Left lung (tissue), 10 donors: ENCODE data around the gene ZFP36L2. TPM values are rescaled to one million over a fixed set of nuclear protein-coding genes. Genes with fewer than 3 reads are reported as not detected.

Experiments used
- ATAC-seq: fragments of 200-7000 bp; cut with Tn5 transposase; one replicate; pipeline ENCODE4 v1.9.1; 2020; ENCODE audit warnings: moderate library complexity
- DNase-seq, 4 donors: peaks; one replicate each; pipeline ENCODE4 v3.0.0-alpha.2; 2013 to 2020
- H3K27ac ChIP-seq, 2 donors: fragments of 200-600 bp; sonication (generic) in 1 of 2; one replicate each; pipeline versions ENCODE4 v1.5.0 to v1.8.0; 2020 to 2021
- H3K27me3 ChIP-seq, 2 donors: fragments of 200-600 bp; sonication (generic) in 1 of 2; one replicate each; pipeline versions ENCODE4 v1.5.0 to v1.8.0; 2020 to 2021
- H3K36me3 ChIP-seq, 2 donors: fragments of 200-600 bp; sonication (generic) in 1 of 2; one replicate each; pipeline versions ENCODE4 v1.5.0 to v1.8.0; 2020 to 2021
- H3K4me1 ChIP-seq, 2 donors: fragments of 200-600 bp; one replicate each; pipeline ENCODE4 v1.8.0; 2021
- H3K4me3 ChIP-seq, 2 donors: fragments of 200-600 bp; sonication (generic) in 1 of 2; one replicate each; pipeline versions ENCODE4 v1.5.0 to v1.8.0; 2020 to 2021; ENCODE audit warnings: mild to moderate bottlenecking in 1 of 2
- H3K9me3 ChIP-seq, 2 donors: fragments of 200-600 bp; sonication (generic) in 1 of 2; one replicate each; pipeline versions ENCODE4 v1.5.0 to v1.8.0; 2020 to 2021
- intact Hi-C, 2 donors: fragments of 100-400 bp; cut with DNase I; formaldehyde crosslinking; loops; one replicate each; pipeline versions ENCODE4 v1.11.2 to v1.14.2; 2022
- polyA plus RNA-seq, 6 donors: library from polyadenylated mRNA; unstranded; fragments of 120-200 nt; gene quantifications; one replicate each; pipeline ENCODE4 v1.2.1, GENCODE V29; 2013; ENCODE audit not compliant: insufficient read length in 6 of 6
- total RNA-seq, 2 donors: library from RNA; stranded (reverse); fragmentation: NEBNext Ultra II Directional; extraction: Animal tissue kit (Norgen Biotek cat#: 25700); gene quantifications; one replicate each; pipeline ENCODE4 v1.2.1, GENCODE V29; 2021
- TF ChIP-seq, protein P1 (sequence below), 2 donors: fragments of 200-600 bp; sonication (generic) in 1 of 2; IDR thresholded peaks; one replicate each; pipeline versions ENCODE4 v1.5.0 to v1.8.0; 2021; ENCODE audit warnings: antibody characterized with exemption in 2 of 2
- donor health status: DM: no; HTN: yes; CAD: no.
- donor health status: DM: no; HTN: no; CAD: no.

The ZFP36L2 gene
- total and polyA plus RNA-seq, 8 donors = 72.2 to 131 (median 109) TPM

DNA sequence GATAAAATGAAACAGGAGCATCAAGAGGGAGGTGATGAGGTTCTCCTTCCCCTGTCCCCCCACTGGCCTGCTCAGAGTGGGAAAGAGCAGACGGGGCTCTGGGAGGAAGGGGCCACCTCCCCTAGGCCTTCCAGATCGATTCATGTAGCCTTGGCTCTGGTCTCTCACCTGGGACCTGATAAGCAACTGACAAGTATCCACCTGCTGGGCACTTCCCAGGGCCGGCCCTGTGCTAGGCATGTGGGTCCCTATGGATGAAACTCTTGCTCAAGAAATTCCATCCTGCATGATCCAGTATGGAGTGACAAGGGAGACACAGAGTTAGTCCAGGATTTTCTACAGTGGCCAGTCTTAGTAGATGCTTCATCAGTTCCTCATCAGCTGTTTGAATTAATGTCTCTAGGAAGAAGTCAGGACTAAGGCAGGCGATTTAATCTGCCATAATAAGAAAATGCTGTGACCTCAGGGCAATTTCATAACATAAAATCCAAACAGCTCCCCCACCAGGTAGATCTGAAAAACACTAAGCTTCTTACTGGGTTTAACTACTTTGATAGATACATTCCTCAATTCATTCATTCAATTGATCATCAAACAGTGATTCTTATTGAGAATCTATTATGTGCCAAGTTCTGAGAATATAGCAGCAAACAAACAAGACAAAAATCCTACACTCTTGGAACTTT lies 44.7 kb upstream of the ZFP36L2 start:
- ATAC-seq (no peak), DNase-seq (no peak)
- Histone ChIP-seq H3K36me3 (no peaks in the 10 kb centered on the region), H3K27ac (no peak overlapping the region), H3K9me3 (no peaks in the 10 kb centered on the region), H3K4me3 (no peak overlapping the region), H3K4me1 (peaks cover 12 to 51% of the 10 kb centered on the region in 2 donors), H3K27me3 (no peaks in the 10 kb centered on the region)
- intact Hi-C loops = no loop called here
- TF ChIP-seq, protein P1, sequence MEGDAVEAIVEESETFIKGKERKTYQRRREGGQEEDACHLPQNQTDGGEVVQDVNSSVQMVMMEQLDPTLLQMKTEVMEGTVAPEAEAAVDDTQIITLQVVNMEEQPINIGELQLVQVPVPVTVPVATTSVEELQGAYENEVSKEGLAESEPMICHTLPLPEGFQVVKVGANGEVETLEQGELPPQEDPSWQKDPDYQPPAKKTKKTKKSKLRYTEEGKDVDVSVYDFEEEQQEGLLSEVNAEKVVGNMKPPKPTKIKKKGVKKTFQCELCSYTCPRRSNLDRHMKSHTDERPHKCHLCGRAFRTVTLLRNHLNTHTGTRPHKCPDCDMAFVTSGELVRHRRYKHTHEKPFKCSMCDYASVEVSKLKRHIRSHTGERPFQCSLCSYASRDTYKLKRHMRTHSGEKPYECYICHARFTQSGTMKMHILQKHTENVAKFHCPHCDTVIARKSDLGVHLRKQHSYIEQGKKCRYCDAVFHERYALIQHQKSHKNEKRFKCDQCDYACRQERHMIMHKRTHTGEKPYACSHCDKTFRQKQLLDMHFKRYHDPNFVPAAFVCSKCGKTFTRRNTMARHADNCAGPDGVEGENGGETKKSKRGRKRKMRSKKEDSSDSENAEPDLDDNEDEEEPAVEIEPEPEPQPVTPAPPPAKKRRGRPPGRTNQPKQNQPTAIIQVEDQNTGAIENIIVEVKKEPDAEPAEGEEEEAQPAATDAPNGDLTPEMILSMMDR (IDR thresholded peaks at IDR 0.05) = no peak

DNA sequence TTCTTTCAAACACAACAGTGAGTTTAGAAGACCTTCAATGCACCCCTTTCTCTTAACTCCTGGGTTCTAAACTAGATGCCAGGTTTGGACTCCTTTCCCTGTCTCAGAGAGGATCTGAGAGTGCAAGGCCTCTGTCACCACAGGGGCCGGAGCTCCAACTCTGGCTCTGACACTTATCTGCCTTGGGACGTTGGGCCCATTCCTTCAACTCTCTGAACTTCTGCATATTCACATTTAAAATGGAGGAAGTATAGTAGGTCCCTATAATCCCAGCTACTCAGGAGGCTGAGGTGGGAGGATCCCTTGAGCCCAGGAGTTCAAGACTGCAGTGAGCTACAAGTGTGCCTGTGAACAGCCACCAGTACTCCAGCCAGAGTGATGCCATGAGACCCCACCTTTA lies 44.1 kb upstream of the ZFP36L2 start:
- ATAC-seq (no peak), DNase-seq (no peak)
- TF ChIP-seq, protein P1 (IDR thresholded peaks at IDR 0.05) = no peak
- intact Hi-C loops = no loop called here
- no peaks in the 10 kb centered on the region for H3K36me3 ChIP-seq
- H3K4me1 ChIP-seq = peaks cover 12 to 50% of the 10 kb centered on the region in 2 donors
- no peaks in the 10 kb centered on the region for H3K27me3 ChIP-seq
- H3K9me3 ChIP-seq = no peaks in the 10 kb centered on the region
- peak overlapping the region; percentile 47 to 67 for H3K27ac ChIP-seq
- no peak overlapping the region for H3K4me3 ChIP-seq

DNA sequence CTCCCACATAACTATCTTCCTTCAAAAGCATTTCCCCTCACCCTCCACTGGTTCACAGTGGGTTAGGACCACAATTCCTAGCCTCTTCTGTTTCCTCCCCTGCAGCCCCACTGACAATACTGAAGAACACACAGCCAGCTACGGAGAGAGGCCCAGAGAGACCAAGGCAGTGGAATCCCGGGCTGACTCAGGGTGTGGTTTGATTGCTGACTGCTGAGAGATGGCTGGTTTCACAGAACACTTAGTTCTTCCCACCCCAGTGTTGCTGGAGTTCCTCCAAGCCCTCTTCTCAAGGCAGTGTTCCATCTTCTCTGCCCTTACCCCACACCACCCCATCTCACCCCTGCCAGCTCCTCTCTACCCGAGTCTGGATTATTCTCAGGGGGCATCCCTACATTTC lies 43.3 kb upstream of the ZFP36L2 start:
- Histone ChIP-seq H3K36me3 (no peaks in the 10 kb centered on the region), H3K9me3 (no peaks in the 10 kb centered on the region), H3K4me1 (peaks cover 12 to 50% of the 10 kb centered on the region in 2 donors), H3K27ac (peak overlapping the region; percentile 47 to 67), H3K4me3 (no peak overlapping the region), H3K27me3 (no peaks in the 10 kb centered on the region)
- ATAC-seq (peak; percentile 69), DNase-seq (peak in 2 of 4 donors; percentile 52 to 61)
- intact Hi-C loops = no loop called here
- TF ChIP-seq, protein P1 (IDR thresholded peaks at IDR 0.05) = no peak

DNA sequence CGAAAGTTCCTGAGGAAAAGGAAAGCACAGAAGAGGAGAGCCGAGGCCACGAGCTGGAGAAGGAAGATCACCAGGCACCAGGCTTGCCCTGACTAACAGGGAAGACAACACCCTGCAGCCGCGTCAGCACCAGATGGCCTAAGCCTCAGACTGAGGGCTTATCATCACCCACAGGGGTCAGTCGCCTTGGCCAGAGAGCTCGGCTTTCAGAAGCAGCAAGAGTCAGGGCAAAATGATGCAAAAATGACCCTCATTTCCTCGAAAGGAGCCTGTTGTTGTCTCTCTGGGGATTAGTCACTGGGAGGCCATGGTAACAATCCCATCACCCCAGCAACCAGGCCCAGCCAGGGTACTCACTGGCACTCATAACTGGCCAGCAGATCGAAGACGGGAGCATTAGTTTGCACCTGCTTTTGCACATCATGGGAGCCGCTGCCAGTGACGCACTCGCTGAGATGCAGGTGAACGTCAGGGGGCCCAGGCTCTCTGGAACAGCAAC lies 42.7 kb upstream of the ZFP36L2 start:
- no peaks in the 10 kb centered on the region for H3K36me3 ChIP-seq
- peak overlapping the region; percentile 47 to 67 for H3K27ac ChIP-seq
- ATAC-seq (peak; percentile 80), DNase-seq (peak in 2 of 4 donors; percentile 48 to 84)
- H3K4me1 ChIP-seq = peaks cover 12 to 49% of the 10 kb centered on the region in 2 donors
- intact Hi-C loops = no loop called here
- H3K27me3 ChIP-seq = no peaks in the 10 kb centered on the region
- no peaks in the 10 kb centered on the region for H3K9me3 ChIP-seq
- no peak overlapping the region for H3K4me3 ChIP-seq
- TF ChIP-seq, protein P1 (IDR thresholded peaks at IDR 0.05) = no peak

DNA sequence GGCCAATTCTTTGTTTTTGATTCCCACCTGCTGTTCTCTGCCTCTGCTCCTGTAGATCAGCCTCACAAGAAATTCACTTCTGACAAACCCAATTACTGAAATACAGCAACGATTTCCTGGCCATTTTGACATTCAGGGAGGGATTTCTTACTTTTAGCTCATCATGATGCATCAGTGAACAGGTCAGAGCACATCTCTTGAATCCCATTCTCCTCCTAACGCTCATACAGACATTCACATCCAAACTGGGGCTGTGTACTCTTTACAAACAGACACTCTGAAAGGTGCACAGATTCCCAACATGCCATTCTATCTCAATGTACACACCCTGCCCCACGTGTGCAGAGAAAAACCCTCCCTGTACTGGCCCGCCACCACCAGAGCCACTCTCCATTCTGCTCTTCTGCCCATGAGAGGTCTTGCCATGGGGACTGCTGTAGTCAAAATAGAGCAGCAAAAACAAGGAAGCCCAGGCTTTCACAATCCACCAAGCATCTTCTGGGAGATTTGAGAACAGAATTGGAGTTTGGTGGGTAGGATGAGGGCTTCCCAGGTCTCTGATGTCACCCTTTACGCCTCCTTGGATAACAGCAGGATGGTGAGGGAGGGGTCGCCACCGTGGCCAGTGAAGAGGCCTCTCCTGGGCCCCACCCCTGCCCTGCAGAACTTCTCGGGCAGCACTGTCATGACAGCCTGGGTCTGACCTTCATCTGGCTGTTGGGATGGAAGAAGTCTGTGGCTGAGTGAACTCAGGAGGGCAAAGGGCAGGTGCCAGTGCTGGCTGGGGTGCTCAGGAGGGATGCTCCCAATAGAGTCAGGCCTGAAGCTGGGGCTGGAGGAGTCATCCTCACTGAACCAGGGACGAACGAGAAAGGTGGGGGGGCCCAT lies 41.9 kb upstream of the ZFP36L2 start:
- H3K27me3 ChIP-seq = no peaks in the 10 kb centered on the region
- H3K36me3 ChIP-seq = no peaks in the 10 kb centered on the region
- intact Hi-C loops = no loop called here
- no peak overlapping the region for H3K4me3 ChIP-seq
- no peaks in the 10 kb centered on the region for H3K9me3 ChIP-seq
- ATAC-seq = no peak
- H3K4me1 ChIP-seq = peaks cover 12 to 45% of the 10 kb centered on the region in 2 donors
- DNase-seq = no peak
- TF ChIP-seq, protein P1 (IDR thresholded peaks at IDR 0.05) = no peak
- H3K27ac ChIP-seq = peak overlapping the region; percentile 47 to 67
